KOPT-K1 (cell line): ENCODE measurements around the gene ITM2C.

Experiments
- H3K27ac ChIP-seq: fragments of 200-600 bp; sonication (generic); 2 replicates; pipeline ENCODE4 v1.5.1; 2016; ENCODE audit warnings: antibody characterized with exemption, mild to moderate bottlenecking, low read depth, low read length; ENCODE audit not compliant: poor library complexity, severe bottlenecking
- H3K36me3 ChIP-seq: fragments of 200-600 bp; sonication (generic); 2 replicates; pipeline ENCODE4 v1.5.1; 2017; ENCODE audit warnings: antibody characterized with exemption, mild to moderate bottlenecking, low read length, moderate library complexity; ENCODE audit not compliant: insufficient read depth
- H3K9me3 ChIP-seq: fragments of 200-600 bp; sonication (generic); 2 replicates; pipeline ENCODE4 v1.5.1; 2017; ENCODE audit warnings: antibody characterized with exemption, low read length, mild to moderate bottlenecking; ENCODE audit not compliant: insufficient read depth, poor library complexity, severe bottlenecking

The ITM2C gene

DNA sequence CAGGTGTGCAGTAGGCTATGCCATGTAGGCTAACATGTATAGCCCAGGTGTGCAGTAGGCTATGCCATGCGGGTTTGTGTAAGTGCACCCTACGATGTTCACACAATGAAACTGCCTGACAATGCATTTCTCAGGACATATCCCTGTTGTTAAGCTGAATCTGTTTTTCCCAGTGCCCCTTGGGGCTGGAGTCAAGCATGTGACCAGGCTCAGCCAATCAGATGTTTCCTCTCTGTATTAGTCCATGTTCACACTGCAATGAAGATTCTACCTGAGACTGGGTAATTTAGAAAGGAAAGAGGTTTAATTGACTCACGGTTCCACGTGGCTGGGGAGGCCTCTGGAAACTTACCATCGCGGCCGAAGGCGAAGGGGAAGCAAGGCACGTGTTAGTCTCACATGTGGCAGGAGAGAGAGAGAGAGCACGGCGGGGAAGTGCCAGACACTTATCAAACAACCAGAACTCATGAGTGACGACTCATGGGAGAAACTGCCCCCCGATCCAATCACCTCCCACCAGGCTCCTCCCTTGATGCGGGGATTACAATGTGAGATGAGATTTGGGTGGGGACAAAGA lies 24.2 kb downstream of the ITM2C start:
- H3K27ac ChIP-seq: no peak overlapping the region
- H3K36me3 ChIP-seq: no peaks in the 10 kb centered on the region
- no peaks in the 10 kb centered on the region for H3K9me3 ChIP-seq

DNA sequence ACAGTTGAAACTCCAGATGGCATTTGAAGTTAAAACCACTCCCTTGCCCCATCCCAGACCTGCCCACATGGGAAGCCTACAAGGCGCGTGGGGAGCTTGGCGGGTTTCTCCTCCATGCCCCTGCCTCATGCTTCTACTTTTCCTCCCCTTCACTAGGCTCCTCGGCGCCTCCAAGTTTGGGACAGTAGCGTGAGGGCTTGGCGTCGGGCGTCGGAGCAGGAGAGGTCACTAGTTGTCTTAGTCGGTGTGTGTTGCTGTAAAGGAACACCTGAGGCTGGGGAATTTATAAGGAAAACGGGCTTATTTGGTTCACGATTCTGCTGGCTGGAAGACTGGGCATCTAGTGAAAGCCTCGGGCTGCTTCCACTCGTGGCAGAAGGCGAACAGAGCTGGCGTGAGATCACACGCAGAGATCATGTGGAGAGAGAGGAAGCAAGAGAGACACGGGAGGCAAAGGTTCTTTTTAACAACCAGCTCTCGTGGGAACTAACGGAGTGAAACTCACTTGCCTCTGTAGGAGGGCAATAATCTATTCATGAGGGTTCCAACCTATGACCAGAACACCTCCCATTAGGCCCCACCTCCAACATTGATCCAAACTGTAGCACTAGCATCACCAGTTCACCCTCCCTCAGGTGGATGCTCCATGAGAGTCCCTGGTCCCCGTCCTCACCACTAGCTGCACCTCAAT lies 25.3 kb downstream of the ITM2C start:
- H3K36me3 ChIP-seq: no peaks in the 10 kb centered on the region
- no peaks in the 10 kb centered on the region for H3K9me3 ChIP-seq
- H3K27ac ChIP-seq: no peak overlapping the region

DNA sequence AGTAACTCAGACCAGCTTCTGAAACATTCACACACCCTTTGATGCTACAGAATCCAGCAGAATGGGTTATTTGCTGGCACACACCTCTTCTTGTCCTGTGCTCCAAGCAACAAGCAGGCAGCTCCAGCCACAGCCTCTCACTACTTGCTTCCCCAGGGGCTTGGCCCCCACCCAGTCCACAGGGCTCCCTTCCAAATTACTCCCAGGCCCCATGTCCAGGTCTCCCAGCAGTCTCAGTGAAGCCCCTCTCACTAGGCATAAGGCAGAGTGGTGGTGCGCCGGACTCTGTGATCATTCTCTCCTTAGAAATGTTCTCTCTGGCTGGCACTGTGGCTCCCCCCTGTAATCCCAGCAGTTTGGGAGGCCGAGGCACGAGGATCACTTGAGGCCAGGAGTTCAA lies 25.9 kb downstream of the ITM2C start:
- Histone ChIP-seq H3K27ac (peak overlapping the region; percentile 7), H3K36me3 (no peaks in the 10 kb centered on the region), H3K9me3 (no peaks in the 10 kb centered on the region)

DNA sequence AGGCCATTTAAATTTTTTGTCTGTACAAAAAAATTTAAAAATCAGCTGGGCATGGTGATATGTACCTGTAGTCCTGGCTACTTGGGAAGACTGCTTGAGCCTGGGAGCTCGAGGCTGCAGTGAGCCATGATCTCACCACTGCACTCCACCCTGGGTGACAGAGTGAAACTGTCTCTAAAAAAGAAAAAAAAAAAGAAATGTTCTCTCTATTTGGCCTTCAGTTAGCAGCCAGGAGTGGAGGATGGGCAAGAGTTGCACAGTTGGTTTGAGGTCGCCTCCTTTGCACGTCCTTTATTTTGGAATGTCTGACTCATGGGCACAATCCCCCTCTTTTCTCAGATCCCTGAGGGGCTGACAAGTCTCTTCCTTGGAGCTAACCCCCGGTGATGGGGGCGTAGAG lies 26.3 kb downstream of the ITM2C start:
- Histone ChIP-seq H3K36me3 (no peaks in the 10 kb centered on the region), H3K27ac (peak overlapping the region; percentile 91), H3K9me3 (no peaks in the 10 kb centered on the region)

GRCh38 chr2:230891509-230891908 lies 26.8 kb downstream of the ITM2C start:
- Histone ChIP-seq H3K9me3 (no peaks in the 10 kb centered on the region), H3K36me3 (no peaks in the 10 kb centered on the region), H3K27ac (peak overlapping the region; percentile 91)

DNA sequence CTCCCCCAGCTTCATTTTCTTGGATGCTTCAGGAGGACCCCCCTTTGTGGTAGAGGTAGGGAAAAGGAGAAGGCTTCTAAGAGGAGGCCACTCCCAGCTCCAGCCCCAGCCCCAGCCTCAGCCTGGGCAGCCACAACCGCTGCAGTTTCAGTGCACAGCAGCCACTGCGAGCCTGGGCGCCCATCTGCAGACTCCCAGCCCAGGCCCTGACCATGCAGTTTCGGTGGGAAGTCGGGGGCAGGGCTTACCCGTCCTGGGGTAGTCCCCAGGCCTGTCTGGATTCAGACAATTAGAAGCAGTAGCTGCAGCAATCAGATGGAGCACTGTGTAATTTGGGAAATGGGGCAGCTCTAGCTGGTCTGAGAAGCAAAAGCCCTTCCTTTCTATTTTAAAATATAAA lies 28.6 kb downstream of the ITM2C start:
- H3K36me3 ChIP-seq: no peaks in the 10 kb centered on the region
- H3K27ac ChIP-seq: peak overlapping the region; percentile 91
- no peaks in the 10 kb centered on the region for H3K9me3 ChIP-seq

DNA sequence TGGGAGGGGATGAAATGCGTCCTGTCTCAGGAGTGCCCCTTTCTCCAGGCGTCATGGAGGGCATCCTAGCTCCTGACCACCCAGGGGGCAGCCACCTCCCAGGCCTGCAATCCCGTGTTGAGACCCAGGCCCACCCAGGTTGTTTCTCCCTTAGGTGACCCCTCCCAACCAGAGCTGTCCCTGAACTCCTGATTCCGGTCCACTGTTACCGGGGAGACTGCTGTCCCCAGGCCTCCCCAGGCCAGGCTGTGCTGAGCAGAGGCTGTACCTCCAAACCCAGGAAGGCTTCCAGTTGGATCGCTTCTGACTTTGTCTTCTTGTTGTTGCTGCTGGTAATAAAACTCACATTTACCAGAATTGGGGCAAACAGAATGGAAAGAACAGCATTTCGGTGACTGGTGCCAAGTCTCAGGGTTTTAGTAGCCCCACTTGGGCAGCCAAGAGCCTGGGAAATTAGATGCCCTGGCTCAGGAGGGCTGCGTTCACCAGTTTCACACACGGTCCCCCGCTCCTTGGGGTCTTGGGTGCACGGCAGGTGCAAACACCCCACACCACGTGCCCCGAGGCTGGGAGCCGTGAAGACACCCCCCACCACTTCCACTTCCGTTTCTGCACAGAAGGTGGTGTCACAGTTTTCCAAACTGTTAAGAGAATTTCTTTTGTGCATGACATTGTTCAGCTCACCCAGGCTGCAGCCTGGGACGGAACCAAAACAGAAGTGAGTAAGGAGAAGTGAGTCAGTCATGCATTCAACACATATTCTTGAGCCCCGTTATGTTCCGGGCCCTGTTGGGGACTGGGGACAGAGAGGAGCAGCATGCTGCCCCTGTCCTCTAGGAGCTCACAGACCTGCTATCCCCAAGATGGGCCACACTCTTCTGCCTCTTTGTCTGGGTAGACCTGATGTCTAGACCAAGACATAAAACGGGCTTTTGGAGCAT lies 29.4 kb downstream of the ITM2C start:
- Histone ChIP-seq H3K36me3 (no peaks in the 10 kb centered on the region), H3K9me3 (no peaks in the 10 kb centered on the region), H3K27ac (peak overlapping the region; percentile 91)

- H3K9me3 ChIP-seq: no peaks in the 10 kb centered on the region
- no peaks in the 10 kb centered on the region for H3K36me3 ChIP-seq
- H3K27ac ChIP-seq: peak overlapping the region; percentile 91
These were observed 31.0 kb downstream of the ITM2C start for GRCh38 chr2:230895536-230896345.

DNA sequence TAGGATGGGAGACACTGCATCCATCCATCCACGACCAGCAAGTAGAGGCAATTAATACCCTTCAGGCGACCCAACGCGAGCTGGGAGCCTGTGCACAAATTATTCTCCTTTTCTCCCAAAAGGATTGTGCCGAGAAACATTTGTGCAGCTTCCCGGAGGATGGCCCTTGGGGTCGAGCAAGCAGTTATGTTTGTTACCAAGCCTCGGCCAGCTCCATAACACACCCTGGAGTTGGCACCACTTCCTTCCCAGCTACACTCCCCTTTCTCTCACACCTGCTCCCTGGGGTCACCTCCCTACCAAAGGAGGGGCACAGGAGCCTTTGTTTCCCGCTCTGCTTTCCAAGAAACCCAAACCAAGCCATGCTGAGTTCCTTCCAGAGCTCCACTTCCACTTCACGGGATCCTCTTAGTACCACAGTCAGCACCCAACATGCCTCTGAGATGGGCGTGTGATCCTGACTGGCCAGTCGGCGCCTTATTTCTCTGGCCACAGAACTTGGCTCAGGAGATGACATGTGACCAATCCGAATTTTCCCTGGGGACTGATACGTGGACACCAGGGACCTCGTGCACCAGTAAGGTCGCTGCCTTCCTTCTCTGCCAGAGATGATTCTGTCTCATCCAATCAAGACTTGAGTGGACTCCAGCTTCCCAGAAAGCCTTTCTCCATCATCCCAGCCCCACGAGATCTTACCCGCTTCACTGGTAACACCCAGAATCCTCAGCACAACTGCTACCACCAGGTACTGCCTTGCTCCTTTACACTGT lies 31.8 kb downstream of the ITM2C start:
- no peaks in the 10 kb centered on the region for H3K36me3 ChIP-seq
- no peaks in the 10 kb centered on the region for H3K9me3 ChIP-seq
- H3K27ac ChIP-seq: peak overlapping the region; percentile 91

GRCh38 chr2:230898016-230898712 lies 33.4 kb downstream of the ITM2C start:
- Histone ChIP-seq H3K36me3 (no peaks in the 10 kb centered on the region), H3K27ac (no peak overlapping the region), H3K9me3 (no peaks in the 10 kb centered on the region)

DNA sequence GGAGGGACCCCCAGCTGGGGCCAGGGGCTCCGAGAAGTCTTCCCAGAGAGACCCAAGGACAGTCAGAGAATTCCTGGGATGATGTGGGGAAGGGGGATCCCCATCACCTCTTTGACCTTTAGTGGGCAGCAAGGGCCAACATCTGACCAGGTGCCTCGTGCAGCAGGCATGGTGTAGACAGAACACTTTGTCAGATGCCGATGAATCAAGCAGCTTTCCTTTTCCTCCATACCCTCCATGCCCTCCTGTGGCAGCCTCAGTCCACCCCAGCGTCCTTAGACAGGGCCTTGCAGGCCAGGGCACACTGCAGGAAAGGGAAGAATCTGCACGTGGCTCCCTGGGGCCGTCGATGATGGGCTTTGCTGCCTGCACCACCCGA lies 34.0 kb downstream of the ITM2C start:
- Histone ChIP-seq H3K36me3 (no peaks in the 10 kb centered on the region), H3K9me3 (no peaks in the 10 kb centered on the region), H3K27ac (no peak overlapping the region)

DNA sequence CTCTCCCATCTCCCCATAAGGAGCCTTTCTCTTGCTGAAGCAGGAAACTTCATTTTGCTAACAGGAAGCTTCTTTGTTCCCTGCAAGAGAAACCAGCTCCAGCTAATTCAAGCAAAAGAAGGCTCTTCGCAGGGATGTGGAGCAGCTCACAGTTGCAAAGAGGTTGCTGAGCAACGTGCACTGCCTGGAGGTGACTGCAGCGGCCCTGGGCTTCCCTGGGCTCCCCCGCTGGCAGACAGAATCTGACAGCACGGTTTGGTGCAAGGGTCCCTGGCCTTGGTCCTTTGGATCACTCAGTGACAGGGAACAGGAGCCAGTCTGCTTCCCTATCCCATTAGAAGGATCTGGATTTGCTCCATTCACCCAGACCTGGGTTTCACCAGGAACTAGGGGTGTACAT lies 34.5 kb downstream of the ITM2C start:
- Histone ChIP-seq H3K36me3 (no peaks in the 10 kb centered on the region), H3K9me3 (no peaks in the 10 kb centered on the region), H3K27ac (no peak overlapping the region)

GRCh38 chr2:230899786-230900185 lies 35.0 kb downstream of the ITM2C start:
- H3K36me3 ChIP-seq: no peaks in the 10 kb centered on the region
- H3K9me3 ChIP-seq: no peaks in the 10 kb centered on the region
- no peak overlapping the region for H3K27ac ChIP-seq
